MM.1S (cell line): ENCODE data around the gene ANAPC5.

Experiments
- CTCF ChIP-seq: fragments of 300-600 bp; sonication (generic); IDR thresholded peaks from 2 replicates; pipeline ENCODE4 v1.5.1; 2016; ENCODE audit warnings: antibody characterized with exemption, low read length, mixed read lengths
- EZH2 ChIP-seq: fragments of 300-600 bp; sonication (generic); optimal IDR thresholded peaks from 2 replicates; pipeline ENCODE3; 2017; ENCODE audit warnings: low read depth, mild to moderate bottlenecking, antibody characterized with exemption, low read length, mixed read lengths
- EZH2phosphoT487 ChIP-seq: fragments of 300-600 bp; sonication (generic); IDR thresholded peaks from 2 replicates; pipeline ENCODE4 v1.6.1; 2018; ENCODE audit warnings: antibody characterized with exemption, low read length

- TF ChIP-seq CTCF (no peak), EZH2phosphoT487 (no peak), EZH2 (no peak)
Measured at GRCh38 chr12:121264135-121264534, 88.1 kb downstream of the ANAPC5 start.
